Subcutaneous adipose tissue (tissue), 4 donors: Measurements from ENCODE around the gene CST8. TPM values are rescaled to one million over a fixed set of nuclear protein-coding genes. Genes with fewer than 3 reads are reported as not detected.

ENCODE experiments used
- total RNA-seq, 4 donors: library from RNA; depleted of rRNA; stranded (reverse); fragments of >200 nt; gene quantifications; one replicate each; pipeline ENCODE4 v1.1.0, GENCODE V29; 2016
- TF ChIP-seq, protein P1 (sequence below): fragments of 450-650 bp; IDR thresholded peaks from one replicate; pipeline ENCODE4 v1.5.1; 2016; ENCODE audit warnings: low read depth, mild to moderate bottlenecking, control low read depth, antibody characterized with exemption, moderate library complexity

Gene CST8, protein sequence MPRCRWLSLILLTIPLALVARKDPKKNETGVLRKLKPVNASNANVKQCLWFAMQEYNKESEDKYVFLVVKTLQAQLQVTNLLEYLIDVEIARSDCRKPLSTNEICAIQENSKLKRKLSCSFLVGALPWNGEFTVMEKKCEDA
- not detected for total RNA-seq

DNA sequence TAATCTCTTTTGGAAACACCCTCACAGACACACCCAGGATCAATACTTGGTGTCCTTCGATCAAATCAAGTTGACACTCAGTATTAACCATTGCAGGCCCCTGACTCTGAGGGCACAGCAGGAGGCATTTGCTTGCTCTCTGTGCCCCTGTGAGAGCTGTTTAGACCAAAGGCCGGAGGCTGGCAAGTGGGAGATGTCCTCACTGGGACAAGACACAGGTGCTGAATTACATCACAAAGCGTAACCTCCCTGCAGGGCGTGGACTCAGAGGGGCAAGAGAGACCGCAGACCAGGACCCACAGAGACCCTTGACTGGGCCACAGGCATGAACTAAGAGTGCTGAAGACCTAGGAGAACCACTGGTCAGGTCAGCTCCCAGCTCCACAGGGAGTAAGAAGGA is at the start of gene CST8:
TSS of gene CST8 (plus strand) at position 301 of the 400 bp plus-strand sequence. CDS start 551 bp downstream, outside the sequence.
- TF ChIP-seq, protein P1, sequence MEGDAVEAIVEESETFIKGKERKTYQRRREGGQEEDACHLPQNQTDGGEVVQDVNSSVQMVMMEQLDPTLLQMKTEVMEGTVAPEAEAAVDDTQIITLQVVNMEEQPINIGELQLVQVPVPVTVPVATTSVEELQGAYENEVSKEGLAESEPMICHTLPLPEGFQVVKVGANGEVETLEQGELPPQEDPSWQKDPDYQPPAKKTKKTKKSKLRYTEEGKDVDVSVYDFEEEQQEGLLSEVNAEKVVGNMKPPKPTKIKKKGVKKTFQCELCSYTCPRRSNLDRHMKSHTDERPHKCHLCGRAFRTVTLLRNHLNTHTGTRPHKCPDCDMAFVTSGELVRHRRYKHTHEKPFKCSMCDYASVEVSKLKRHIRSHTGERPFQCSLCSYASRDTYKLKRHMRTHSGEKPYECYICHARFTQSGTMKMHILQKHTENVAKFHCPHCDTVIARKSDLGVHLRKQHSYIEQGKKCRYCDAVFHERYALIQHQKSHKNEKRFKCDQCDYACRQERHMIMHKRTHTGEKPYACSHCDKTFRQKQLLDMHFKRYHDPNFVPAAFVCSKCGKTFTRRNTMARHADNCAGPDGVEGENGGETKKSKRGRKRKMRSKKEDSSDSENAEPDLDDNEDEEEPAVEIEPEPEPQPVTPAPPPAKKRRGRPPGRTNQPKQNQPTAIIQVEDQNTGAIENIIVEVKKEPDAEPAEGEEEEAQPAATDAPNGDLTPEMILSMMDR, result no peak

DNA sequence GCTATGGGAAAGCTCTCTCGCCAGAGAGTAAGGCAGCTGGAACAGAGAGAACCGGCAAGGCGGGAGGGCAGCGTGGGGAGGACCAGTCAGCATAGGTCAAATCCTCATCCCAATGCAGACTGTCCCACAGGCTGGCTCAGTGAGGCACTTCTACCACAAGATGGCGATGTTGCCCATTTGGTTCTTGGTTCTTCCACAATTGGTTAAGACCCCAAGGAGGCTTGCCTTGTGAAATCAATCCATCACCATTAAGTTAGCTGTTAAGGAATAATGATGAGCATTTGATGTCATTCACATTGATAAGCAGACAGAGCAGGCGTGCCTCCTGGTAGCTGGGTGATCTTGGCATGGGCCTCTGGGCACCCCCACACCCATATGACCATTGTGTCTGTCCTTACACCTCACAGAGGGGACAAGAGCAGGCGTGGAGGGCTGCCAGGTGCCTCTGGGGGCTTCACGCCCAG is 49.0 kb upstream of the CST8 start:
- TF ChIP-seq, protein P1, result no peak

DNA sequence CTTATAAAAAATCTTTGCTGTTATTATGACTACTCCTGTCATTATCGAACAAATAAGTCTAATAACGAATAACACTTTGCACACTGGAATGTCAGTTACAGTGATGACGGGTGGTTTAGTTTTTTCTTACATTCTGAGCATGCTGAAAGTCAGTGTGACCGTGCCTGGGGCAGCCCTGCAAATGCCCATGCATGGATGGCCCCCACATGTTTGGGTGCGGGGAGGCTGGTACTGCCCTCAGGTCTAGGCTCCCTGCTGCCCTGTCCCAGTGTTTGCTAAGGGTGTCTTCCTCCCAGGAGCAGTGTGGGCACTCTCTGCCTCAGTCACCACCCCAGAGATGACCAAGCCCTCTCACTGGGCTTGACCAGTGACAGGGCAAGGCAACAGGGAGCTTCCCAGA is 48.5 kb upstream of the CST8 start:
- TF ChIP-seq, protein P1, result no peak

DNA sequence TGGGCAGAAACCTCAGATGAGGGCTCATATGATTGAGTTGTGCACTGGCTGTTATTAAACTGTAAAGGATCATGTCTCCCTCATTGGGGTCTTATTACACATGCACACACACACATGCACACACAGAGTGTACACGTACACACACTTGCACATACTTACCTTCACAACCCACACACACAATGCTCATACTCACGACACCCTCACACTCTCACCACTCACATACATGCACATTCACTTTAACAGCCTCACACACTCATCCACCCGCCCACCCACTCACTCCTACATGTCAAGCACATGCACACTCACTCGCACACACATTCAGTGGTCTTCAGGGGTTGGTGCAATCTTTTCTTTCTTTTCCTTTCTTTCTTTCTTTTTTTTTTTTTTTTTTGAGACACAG is 46.1 kb upstream of the CST8 start:
- TF ChIP-seq, protein P1, result no peak

DNA sequence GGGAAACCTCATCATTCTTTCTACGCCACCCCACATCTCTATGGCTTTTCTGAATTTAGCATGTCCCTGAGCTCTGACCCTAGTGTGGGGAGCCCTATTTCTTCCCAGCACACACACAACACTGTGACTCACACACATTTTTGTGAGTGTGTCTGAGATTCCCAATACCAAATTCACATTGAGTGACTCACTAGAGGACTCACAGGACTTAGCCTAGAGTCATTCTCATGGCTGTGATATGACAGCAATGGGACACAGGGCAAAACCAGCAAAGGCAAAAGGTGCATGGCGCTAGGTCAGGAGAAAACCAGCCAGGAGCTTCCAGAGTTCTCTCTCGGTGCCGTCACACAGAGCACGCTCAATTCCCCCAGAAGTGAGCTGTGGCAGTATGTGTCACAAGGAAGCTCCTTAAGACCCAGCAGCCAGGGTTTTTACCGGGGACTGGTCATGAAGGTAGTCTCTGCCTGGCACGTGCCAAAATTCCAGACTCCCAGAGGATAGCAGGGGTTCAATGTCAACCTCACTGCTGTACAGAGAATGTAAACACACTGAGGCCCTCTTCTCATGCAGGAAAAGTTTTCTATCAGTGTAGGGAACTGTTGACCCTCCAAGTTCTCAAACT is 45.2 kb upstream of the CST8 start:
- TF ChIP-seq, protein P1, result no peak

DNA sequence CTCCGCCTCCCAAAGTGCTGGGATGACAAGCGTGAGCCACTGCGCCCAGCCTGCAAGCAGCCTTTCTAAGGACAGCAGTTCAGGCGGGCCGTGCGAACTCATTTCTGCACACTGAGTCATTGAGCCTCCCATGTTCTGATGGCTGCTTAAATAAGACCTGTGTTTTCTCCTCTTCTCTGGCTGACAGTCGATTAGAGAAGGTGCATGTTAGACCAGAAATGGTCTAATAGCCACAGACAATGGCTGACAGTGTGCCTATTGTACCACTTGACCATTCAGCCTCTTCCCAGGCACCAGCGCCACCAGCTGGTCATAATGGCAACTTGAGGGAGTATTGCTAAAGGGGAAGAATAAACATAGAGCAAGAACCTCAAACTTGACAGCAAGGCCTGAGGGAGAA is 44.4 kb upstream of the CST8 start:
- TF ChIP-seq, protein P1, result no peak

DNA sequence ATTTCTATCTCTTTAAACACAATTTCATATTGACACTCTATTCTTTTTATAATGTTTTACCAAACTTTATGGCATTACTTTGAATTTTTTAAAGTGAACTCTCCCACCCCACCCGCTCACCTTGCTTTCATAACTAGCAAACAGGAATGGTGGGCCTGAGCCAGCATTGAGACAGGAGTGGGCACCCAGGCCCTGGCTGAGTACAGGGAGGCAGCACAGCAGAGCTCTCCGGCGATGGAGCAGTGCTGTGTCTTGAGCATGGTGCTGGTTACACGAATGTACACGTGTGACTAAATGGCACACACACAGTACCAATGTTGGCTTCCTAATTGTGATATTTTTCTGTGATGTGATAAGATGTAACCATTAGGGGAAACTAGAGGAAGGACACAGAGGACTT is 42.8 kb upstream of the CST8 start:
- TF ChIP-seq, protein P1, result no peak
